PC-9 (cell line): ENCODE results near the gene ZNF148. TPM values are rescaled to one million over a fixed set of nuclear protein-coding genes. Genes with fewer than 3 reads are reported as not detected.

Source experiments
- BruUV-seq: library from RNA; stranded (reverse); fragments of 400-500 nt; replicated peaks from 2 replicates; lab custom pipeline; 2021; lab: Mats Ljungman, UMichigan
- CTCF ChIA-PET: fragments of 300-600 bp; sonication (Branson Sonifier 250); formaldehyde crosslinking; loops from one replicate; lab custom pipeline; 2022; ENCODE audit warnings: antibody characterized with exemption; lab: Charles Lee
- POLR2A ChIA-PET: fragments of 300-600 bp; sonication (Branson Sonifier 250); formaldehyde crosslinking; loops from one replicate; lab custom pipeline; 2022; ENCODE audit warnings: antibody characterized with exemption; ENCODE audit not compliant: unreplicated experiment; lab: Charles Lee
- DNase-seq, 2 experiments: peaks; one replicate each; pipeline versions ENCODE4 v3.0.0 to v3.0.0-alpha.2; 2015 to 2022; ENCODE audit warnings: mixed read lengths in 1 of 2
- H2AFZ ChIP-seq: fragments of 200-600 bp; sonication (generic); 2 replicates; pipeline ENCODE4 v1.8.1; 2017; ENCODE audit warnings: antibody characterized with exemption
- H3F3A ChIP-seq: fragments of 200-600 bp; sonication (generic); 2 replicates; pipeline ENCODE4 v1.8.1; 2017; ENCODE audit warnings: antibody characterized with exemption, mild to moderate bottlenecking, low read depth; ENCODE audit not compliant: insufficient read depth
- H3K27ac ChIP-seq: fragments of 200-600 bp; sonication (generic); 2 replicates; pipeline ENCODE4 v1.6.1; 2016; ENCODE audit warnings: mixed run types
- H3K27me3 ChIP-seq: fragments of 200-600 bp; sonication (generic); 2 replicates; pipeline ENCODE4 v1.6.1; 2016; ENCODE audit warnings: low read depth, mixed run types; ENCODE audit not compliant: insufficient read depth
- H3K36me3 ChIP-seq: fragments of 200-600 bp; sonication (generic); 2 replicates; pipeline ENCODE4 v1.6.1; 2016; ENCODE audit warnings: low read depth, mixed run types
- H3K4me1 ChIP-seq: fragments of 200-600 bp; sonication (generic); replicated peaks from 2 replicates; pipeline ENCODE4 v1.6.1; 2016; ENCODE audit warnings: mixed run types; ENCODE audit not compliant: insufficient read depth
- H3K4me2 ChIP-seq: fragments of 200-600 bp; sonication (generic); 2 replicates; pipeline ENCODE4 v1.6.1; 2017; ENCODE audit warnings: mixed run types
- H3K4me3 ChIP-seq: fragments of 200-600 bp; sonication (generic); 2 replicates; pipeline ENCODE4 v1.6.1; 2016; ENCODE audit warnings: mixed run types
- H3K79me2 ChIP-seq: fragments of 200-600 bp; sonication (generic); 2 replicates; pipeline ENCODE4 v1.6.1; 2017; ENCODE audit warnings: low read depth, mixed run types
- H3K9me2 ChIP-seq: fragments of 200-600 bp; sonication (generic); 2 replicates; pipeline ENCODE4 v1.8.1; 2017; ENCODE audit warnings: mild to moderate bottlenecking; ENCODE audit not compliant: insufficient read depth
- H3K9me3 ChIP-seq: fragments of 200-600 bp; sonication (generic); 2 replicates; pipeline ENCODE4 v1.8.1; 2016; ENCODE audit warnings: low read depth; ENCODE audit not compliant: insufficient read depth
- H4K20me1 ChIP-seq: fragments of 200-600 bp; sonication (generic); 2 replicates; pipeline ENCODE4 v1.8.1; 2017; ENCODE audit not compliant: insufficient read depth
- CTCF ChIP-seq: fragments of 200-600 bp; sonication (generic); conservative IDR thresholded peaks from 2 replicates; pipeline ENCODE4 v1.6.1; 2017; ENCODE audit warnings: mixed run types, antibody characterized with exemption, mild to moderate bottlenecking, moderate library complexity
- EZH2 ChIP-seq: fragments of 200-600 bp; sonication (generic); IDR thresholded peaks from 2 replicates; pipeline ENCODE4 v1.8.0; 2017; ENCODE audit warnings: antibody characterized with exemption, low read depth
- intact Hi-C: fragments of 100-400 bp; cut with micrococcal nuclease; formaldehyde crosslinking; loops from one replicate; pipeline ENCODE4 v1.10.0; 2022; ENCODE audit not compliant: unreplicated experiment
- total RNA-seq: library from RNA; stranded (reverse); gene quantifications from 2 replicates; pipeline ENCODE4 v1.2.3, GENCODE V29; 2021

Gene ZNF148
- total RNA-seq, 1 experiment from 2014 or later: 62.6 TPM

- no peaks in the 10 kb centered on the region for H4K20me1 ChIP-seq
- no peak for DNase-seq
- H3K9me3 ChIP-seq: no peaks in the 10 kb centered on the region
- H3K79me2 ChIP-seq: no peaks in the 10 kb centered on the region
- H3K4me3 ChIP-seq: no peak overlapping the region
- H3K27me3 ChIP-seq: no peaks in the 10 kb centered on the region
- no peaks in the 10 kb centered on the region for H3K4me1 ChIP-seq
- ChIA-PET POLR2A (interaction anchor here (0.7 kb wide), 1 partner anchor 45 kb away, joined by 6 read pairs; no protein-coding TSS in a partner anchor), CTCF (no interaction called here)
- H2AFZ ChIP-seq: no peak overlapping the region
- no peak for TF ChIP-seq EZH2
- no peak for TF ChIP-seq CTCF
- no peaks in the 10 kb centered on the region for H3K9me2 ChIP-seq
- no peak overlapping the region for H3K4me2 ChIP-seq
- intact Hi-C loops: no loop called here
- peaks cover 25% of the 10 kb centered on the region; the same call in 1 of the 2 replicates for H3K36me3 ChIP-seq
- no TSS peak for BruUV-seq
- H3F3A ChIP-seq: no peaks in the 10 kb centered on the region
- H3K27ac ChIP-seq: no peak overlapping the region
Measured at GRCh38 chr3:125192190-125193035, 182.7 kb downstream of the ZNF148 start.

- H3K9me3 ChIP-seq: no peaks in the 10 kb centered on the region
- H3K27ac ChIP-seq: no peak overlapping the region
- no peaks in the 10 kb centered on the region for H3K27me3 ChIP-seq
- no peaks in the 10 kb centered on the region for H4K20me1 ChIP-seq
- intact Hi-C loops: no loop called here
- no peaks in the 10 kb centered on the region for H3K9me2 ChIP-seq
- no TSS peak for BruUV-seq
- no peaks in the 10 kb centered on the region for H3F3A ChIP-seq
- no peak overlapping the region for H2AFZ ChIP-seq
- H3K79me2 ChIP-seq: no peaks in the 10 kb centered on the region
- H3K4me1 ChIP-seq: no peaks in the 10 kb centered on the region
- ChIA-PET POLR2A (no interaction called here), CTCF (no interaction called here)
- no peak for DNase-seq
- no peak overlapping the region for H3K4me3 ChIP-seq
- H3K36me3 ChIP-seq: peaks cover 25% of the 10 kb centered on the region; the same call in 1 of the 2 replicates
- TF ChIP-seq CTCF (no peak), EZH2 (no peak)
- H3K4me2 ChIP-seq: no peak overlapping the region
Measured at GRCh38 chr3:125191730-125192129, 183.4 kb downstream of the ZNF148 start.

- Histone ChIP-seq H3K79me2 (no peaks in the 10 kb centered on the region), H3K9me3 (no peaks in the 10 kb centered on the region), H4K20me1 (no peaks in the 10 kb centered on the region), H3K27me3 (no peaks in the 10 kb centered on the region), H2AFZ (no peak overlapping the region), H3K36me3 (peaks cover 25% of the 10 kb centered on the region; the same call in 1 of the 2 replicates), H3K27ac (no peak overlapping the region), H3K4me3 (no peak overlapping the region), H3F3A (no peaks in the 10 kb centered on the region), H3K9me2 (no peaks in the 10 kb centered on the region), H3K4me2 (no peak overlapping the region), H3K4me1 (no peaks in the 10 kb centered on the region)
- CTCF ChIA-PET: no interaction called here
- DNase-seq: no peak
- intact Hi-C loops: no loop called here
- BruUV-seq: no TSS peak
- POLR2A ChIA-PET: no interaction called here
- TF ChIP-seq EZH2 (no peak), CTCF (no peak)
Measured at GRCh38 chr3:125191256-125191655, 183.9 kb downstream of the ZNF148 start.
